GM12878 (cell line): Measurements from ENCODE around the gene TRIM26. TPM values are rescaled to one million over a fixed set of nuclear protein-coding genes. Genes with fewer than 3 reads are reported as not detected.
"Not testable (repeated sequence)": the region's sequence is repeated elsewhere in the genome, so short reads cannot be mapped to it uniquely, and the experiment has no call there.

Source experiments
- ATAC-seq: fragments of 200-7000 bp; cut with Tn5 transposase; 3 replicates; pipeline ENCODE4 v1.9.1; 2020; ENCODE audit warnings: mild to moderate bottlenecking, moderate library complexity
- BruUV-seq: library from RNA; stranded (reverse); fragments of 400-500 nt; replicated peaks from 2 replicates; lab custom pipeline; 2021; lab: Mats Ljungman, UMichigan
- CTCF ChIA-PET: fragments of 300-600 bp; sonication (Branson Sonifier 250); formaldehyde crosslinking; extraction: SDS; loops from one replicate; lab custom pipeline; 2021; ENCODE audit warnings: inconsistent platforms; lab: Yijun Ruan, JAX
- POLR2A ChIA-PET: fragments of 350-600 bp; formaldehyde crosslinking; extraction: SDS; loops from one replicate; lab custom pipeline; 2021; ENCODE audit warnings: inconsistent platforms; lab: Charles Lee
- RAD21 ChIA-PET: fragments of 300-600 bp; sonication (Branson Sonifier 250); formaldehyde crosslinking; loops from one replicate; lab custom pipeline; 2023; ENCODE audit warnings: antibody characterized with exemption; ENCODE audit not compliant: unreplicated experiment; lab: Charles Lee
- SMC1A ChIA-PET: fragments of 300-600 bp; sonication (Branson Sonifier 250); formaldehyde crosslinking; loops from one replicate; lab custom pipeline; 2023; ENCODE audit not compliant: unreplicated experiment, uncharacterized antibody; lab: Charles Lee
- DNase-seq: peaks from one replicate; pipeline ENCODE4 v3.0.0-alpha.2; 2011; ENCODE audit warnings: low read depth, low spot score
- FAIRE-seq: peaks from 3 replicates; lab custom pipeline; 2011; peaks lifted over from hg19 to GRCh38; lab: Jason Lieb, UNC
- H2AFZ ChIP-seq: 2 replicates; pipeline ENCODE4 v1.6.0; 2011; ENCODE audit warnings: low read depth, low read length, control low read depth; ENCODE audit not compliant: control insufficient read depth
- H3K27ac ChIP-seq: 2 replicates; pipeline ENCODE4 v1.5.1; 2011; ENCODE audit warnings: control low read depth; ENCODE audit not compliant: control insufficient read depth, insufficient read depth
- H3K27me3 ChIP-seq, 2 experiments: replicated peaks in 1 of 2; 2 replicates each; pipeline versions ENCODE4 v1.6.0 to v1.6.1; 2011; ENCODE audit warnings: low read length in 1 of 2; ENCODE audit not compliant: control insufficient read depth in 2 of 2, insufficient read depth in 2 of 2
- H3K36me3 ChIP-seq, 2 experiments: 2 replicates each; pipeline ENCODE4 v1.5.1; 2011; ENCODE audit warnings: low read length in 1 of 2; ENCODE audit not compliant: control insufficient read depth in 2 of 2, insufficient read depth in 2 of 2
- H3K4me1 ChIP-seq: 2 replicates; pipeline ENCODE4 v1.6.1; 2011; ENCODE audit warnings: mild to moderate bottlenecking, low read length, moderate library complexity, mixed read lengths; ENCODE audit not compliant: control insufficient read depth, insufficient read depth
- H3K4me2 ChIP-seq: 2 replicates; pipeline ENCODE4 v1.6.0; 2011; ENCODE audit warnings: control low read depth; ENCODE audit not compliant: control insufficient read depth, insufficient read depth
- H3K4me3 ChIP-seq: fragments of 200-600 bp; sonication (generic); 2 replicates; pipeline ENCODE4 v1.5.1; 2016
- H3K79me2 ChIP-seq: 2 replicates; pipeline ENCODE4 v1.6.0; 2011; ENCODE audit warnings: low read length; ENCODE audit not compliant: control insufficient read depth, insufficient read depth
- H3K9ac ChIP-seq: 2 replicates; pipeline ENCODE4 v1.8.0; 2011; ENCODE audit warnings: low read length, control low read depth, mixed read lengths; ENCODE audit not compliant: control insufficient read depth, insufficient read depth
- H3K9me3 ChIP-seq: replicated peaks from 3 replicates; pipeline ENCODE4 v1.5.1; 2011; ENCODE audit warnings: mild to moderate bottlenecking, low read length; ENCODE audit not compliant: control insufficient read depth, insufficient read depth
- H4K20me1 ChIP-seq: 2 replicates; pipeline ENCODE4 v1.6.0; 2011; ENCODE audit not compliant: control insufficient read depth, insufficient read depth
- WGBS: methylation state at CpG from one replicate; pipeline ENCODE4 v1.1.6; 2016; ENCODE audit warnings: low lambda C conversion rate; ENCODE audit not compliant: insufficient replicate concordance, insufficient coverage; ENCODE audit errors: missing lambda C conversion rate; 5-methylcytosine and 5-hydroxymethylcytosine counted together
- in situ Hi-C: fragments of 300-500 bp; cut with MboI; formaldehyde crosslinking; loops from 9 replicates; pipeline ENCODE4 v1.14.3; 2018; ENCODE audit warnings: mixed read lengths
- intact Hi-C: fragments of 100-400 bp; cut with micrococcal nuclease; formaldehyde crosslinking; loops from one replicate; pipeline ENCODE4 v1.14.2; 2022; ENCODE audit not compliant: unreplicated experiment
- polyA plus RNA-seq, 11 experiments: library from polyadenylated mRNA; depleted of rRNA in 4 of 11; unstranded in 6 of 11; stranded (reverse) in 5 of 11; fragments of >200 nt; fragmentation: Nextera tagmentation in 4 of 11; fragmentation: Illumina TruSeq in 1 of 11; extraction: Ambion mirVana in 4 of 11; extraction: Trizol in 1 of 11; gene quantifications; 1 replicate in 1 of 11; 2 replicates in 10 of 11; pipeline versions ENCODE4 v1.2.1 to v1.2.3, GENCODE V29; 2011 to 2016; ENCODE audit warnings: inconsistent platforms in 2 of 11, missing spikeins in 2 of 11, low read depth in 1 of 11
- total RNA-seq, 4 experiments: library from RNA; depleted of rRNA in 3 of 4; stranded (reverse); fragments of >200 nt in 3 of 4; fragmentation: Illumina TruSeq in 1 of 4; extraction: Trizol in 1 of 4; gene quantifications; 2 replicates each; pipeline versions ENCODE4 v1.2.1 to v1.2.3, GENCODE V29; 2013 to 2021

TRIM26 gene
- total and polyA plus RNA-seq, 10 of the 15 experiments (the other 5 are each of a cell fraction or from before 2014, with no cell fraction given): 13.1 to 79.6 (median 63.6) TPM

DNA sequence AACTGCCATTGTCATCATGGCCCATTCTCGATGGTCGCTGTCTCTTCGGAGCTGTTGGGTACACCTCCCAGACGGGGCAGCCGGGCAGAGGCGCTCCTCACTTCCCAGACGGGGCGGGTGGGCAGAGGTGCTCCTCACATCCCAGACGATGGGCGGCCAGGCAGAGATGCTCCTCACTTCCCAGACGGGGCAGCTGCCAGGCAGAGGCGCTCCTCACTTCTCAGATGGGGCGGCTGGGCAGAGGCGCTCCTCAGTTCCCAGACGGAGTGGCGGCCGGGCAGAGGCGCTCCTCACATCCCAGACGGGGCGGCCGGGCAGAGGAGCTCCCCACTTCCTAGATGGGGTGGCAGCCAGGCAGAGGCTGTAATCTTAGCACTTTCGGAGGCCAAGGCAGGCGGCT, 8.8 kb upstream of the TRIM26 start:
- BruUV-seq, H3K4me2 ChIP-seq, CTCF ChIA-PET, H3K36me3 ChIP-seq, intact Hi-C loops, H4K20me1 ChIP-seq, H3K27me3 ChIP-seq, H2AFZ ChIP-seq, H3K79me2 ChIP-seq, DNase-seq, FAIRE-seq, H3K4me1 ChIP-seq, H3K9ac ChIP-seq, H3K27ac ChIP-seq, POLR2A ChIA-PET, in situ Hi-C loops, SMC1A ChIA-PET, ATAC-seq, H3K4me3 ChIP-seq, H3K9me3 ChIP-seq, RAD21 ChIA-PET: not testable (repeated sequence)
- 81% methylated on average over 22 of the region's 23 CpGs for WGBS

DNA sequence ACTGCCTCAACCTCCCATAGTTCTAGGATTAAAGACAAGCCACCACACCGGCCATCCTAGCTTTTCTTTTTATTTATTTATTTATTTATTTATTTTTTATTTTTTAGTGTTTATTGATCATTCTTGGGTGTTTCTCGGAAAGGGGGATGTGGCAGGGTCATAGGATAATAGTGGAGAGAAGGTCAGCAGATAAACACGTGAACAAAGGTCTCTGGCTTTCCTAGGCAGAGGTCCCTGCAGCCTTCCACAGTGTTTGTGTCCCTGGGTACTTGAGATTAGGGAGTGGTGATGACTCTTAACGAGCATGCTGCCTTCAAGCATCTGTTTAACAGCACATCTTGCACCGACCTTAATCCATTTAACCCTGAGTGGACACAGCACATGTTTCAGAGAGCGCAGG, 8.2 kb upstream of the TRIM26 start:
- POLR2A ChIA-PET, ATAC-seq, H3K9me3 ChIP-seq, H4K20me1 ChIP-seq, H3K27ac ChIP-seq, H3K4me1 ChIP-seq, H2AFZ ChIP-seq, RAD21 ChIA-PET, intact Hi-C loops, H3K9ac ChIP-seq, H3K4me2 ChIP-seq, BruUV-seq, FAIRE-seq, H3K36me3 ChIP-seq, in situ Hi-C loops, H3K27me3 ChIP-seq, DNase-seq, H3K79me2 ChIP-seq, H3K4me3 ChIP-seq: not testable (repeated sequence)
- CTCF ChIA-PET: interaction anchor here (1.0 to 6.0 kb wide), 7 partner anchors 10 to 176 kb away, joined by 3 to 56 read pairs (median 4); no protein-coding TSS in a partner anchor
- SMC1A ChIA-PET: interaction anchor here (1.7 kb wide), 1 partner anchor 10 kb away, joined by 9 read pairs; no protein-coding TSS in a partner anchor
- WGBS: 63% methylated on average over 6 of the region's 6 CpGs
